Upper lobe of left lung (tissue), 4 donors: ENCODE measurements around the gene UBL7.

Experiments
- EP300 ChIP-seq, 4 donors: sonication (generic); formaldehyde crosslinking; IDR thresholded peaks; one replicate each; pipeline ENCODE4 v1.5.1; 2017; ENCODE audit warnings: antibody characterized with exemption in 4 of 4, control low read depth in 2 of 4
- POLR2A ChIP-seq, 4 donors: fragments of 450-650 bp; IDR thresholded peaks; one replicate each; pipeline ENCODE4 v1.5.1; 2016 to 2017; ENCODE audit warnings: antibody characterized with exemption in 4 of 4, mild to moderate bottlenecking in 2 of 4
- POLR2AphosphoS5 ChIP-seq, 2 donors: sonication (generic); formaldehyde crosslinking; IDR thresholded peaks; one replicate each; pipeline ENCODE4 v1.5.1; 2017; ENCODE audit warnings: antibody characterized with exemption in 2 of 2
- TF ChIP-seq, protein P1 (sequence below), 6 experiments: fragments of 450-650 bp in 4 of 6; fragments of 200-600 bp in 2 of 6; sonication (generic) in 2 of 6; IDR thresholded peaks; one replicate each; pipeline ENCODE4 v1.5.1; 2016 to 2019; ENCODE audit warnings: antibody characterized with exemption in 6 of 6

DNA sequence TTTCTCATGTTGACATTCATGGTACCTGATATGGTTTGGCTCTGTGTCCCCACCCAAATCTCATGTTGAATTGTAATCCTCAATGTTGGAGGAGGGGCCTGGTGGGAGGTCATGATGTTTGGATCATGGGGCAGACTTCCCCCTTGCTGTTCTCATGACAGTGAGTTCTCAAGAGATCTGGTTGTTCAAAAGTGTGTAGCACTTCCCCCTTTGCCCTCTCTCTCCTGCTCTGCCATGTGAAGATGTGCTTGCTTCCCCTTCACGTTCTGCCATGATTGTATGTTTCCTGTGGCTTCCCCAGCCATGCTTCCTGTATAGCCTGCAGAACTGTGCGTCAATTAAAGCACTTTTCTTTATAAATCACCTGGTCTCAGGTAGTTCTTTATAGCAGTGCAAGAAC, 3.3 kb upstream of the UBL7 start:
- TF ChIP-seq, protein P1, sequence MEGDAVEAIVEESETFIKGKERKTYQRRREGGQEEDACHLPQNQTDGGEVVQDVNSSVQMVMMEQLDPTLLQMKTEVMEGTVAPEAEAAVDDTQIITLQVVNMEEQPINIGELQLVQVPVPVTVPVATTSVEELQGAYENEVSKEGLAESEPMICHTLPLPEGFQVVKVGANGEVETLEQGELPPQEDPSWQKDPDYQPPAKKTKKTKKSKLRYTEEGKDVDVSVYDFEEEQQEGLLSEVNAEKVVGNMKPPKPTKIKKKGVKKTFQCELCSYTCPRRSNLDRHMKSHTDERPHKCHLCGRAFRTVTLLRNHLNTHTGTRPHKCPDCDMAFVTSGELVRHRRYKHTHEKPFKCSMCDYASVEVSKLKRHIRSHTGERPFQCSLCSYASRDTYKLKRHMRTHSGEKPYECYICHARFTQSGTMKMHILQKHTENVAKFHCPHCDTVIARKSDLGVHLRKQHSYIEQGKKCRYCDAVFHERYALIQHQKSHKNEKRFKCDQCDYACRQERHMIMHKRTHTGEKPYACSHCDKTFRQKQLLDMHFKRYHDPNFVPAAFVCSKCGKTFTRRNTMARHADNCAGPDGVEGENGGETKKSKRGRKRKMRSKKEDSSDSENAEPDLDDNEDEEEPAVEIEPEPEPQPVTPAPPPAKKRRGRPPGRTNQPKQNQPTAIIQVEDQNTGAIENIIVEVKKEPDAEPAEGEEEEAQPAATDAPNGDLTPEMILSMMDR (IDR thresholded peaks at IDR 0.05), result no peak
- TF ChIP-seq POLR2AphosphoS5 (IDR thresholded peaks at IDR 0.05) (no peak), EP300 (IDR thresholded peaks at IDR 0.05) (no peak), POLR2A (IDR thresholded peaks at IDR 0.05) (no peak)
